ENCODE results near the gene TMEM187.

Gene TMEM187

GRCh38 chrX:153954558-153955227 lies 17.9 kb upstream of the TMEM187 start:
- DNase-seq (ENCODE audit: low spot score), result no peak

GRCh38 chrX:153955228-153955732 lies 17.3 kb upstream of the TMEM187 start:
- DNase-seq (ENCODE audit: low spot score), result no peak

- DNase-seq (ENCODE audit: low spot score), result no peak
Measured at GRCh38 chrX:153956044-153956907, 16.3 kb upstream of the TMEM187 start.

GRCh38 chrX:153957224-153957623 lies 15.3 kb upstream of the TMEM187 start:
- no peak for DNase-seq (ENCODE audit: low spot score)

GRCh38 chrX:153958605-153959004 lies 13.9 kb upstream of the TMEM187 start:
- DNase-seq (ENCODE audit: low spot score), result no peak

GRCh38 chrX:153959649-153960048 lies 12.9 kb upstream of the TMEM187 start:
- no peak for DNase-seq (ENCODE audit: low spot score)

GRCh38 chrX:153960077-153960476 lies 12.5 kb upstream of the TMEM187 start:
- DNase-seq (ENCODE audit: low spot score), result no peak

GRCh38 chrX:153960786-153961185 lies 11.8 kb upstream of the TMEM187 start:
- no peak for DNase-seq (ENCODE audit: low spot score)

GRCh38 chrX:153961292-153961691 lies 11.3 kb upstream of the TMEM187 start:
- DNase-seq (ENCODE audit: low spot score), result no peak

- DNase-seq (ENCODE audit: low spot score), result no peak
Measured at GRCh38 chrX:153963546-153963945, 9.0 kb upstream of the TMEM187 start.

- DNase-seq (ENCODE audit: low spot score), result no peak
Measured at GRCh38 chrX:153964105-153964504, 8.4 kb upstream of the TMEM187 start.

GRCh38 chrX:153965406-153965805 lies 7.1 kb upstream of the TMEM187 start:
- no peak for DNase-seq (ENCODE audit: low spot score)

- no peak for DNase-seq (ENCODE audit: low spot score)
Measured at GRCh38 chrX:153966283-153966688, 6.3 kb upstream of the TMEM187 start.

GRCh38 chrX:153966841-153967535 lies 5.6 kb upstream of the TMEM187 start:
- DNase-seq (ENCODE audit: low spot score), result no peak

- DNase-seq (ENCODE audit: low spot score), result no peak
Measured at GRCh38 chrX:153967536-153968224, 4.9 kb upstream of the TMEM187 start.

GRCh38 chrX:153968255-153968654 lies 4.3 kb upstream of the TMEM187 start:
- DNase-seq (ENCODE audit: low spot score), result no peak

- DNase-seq (ENCODE audit: low spot score), result no peak
Measured at GRCh38 chrX:153968754-153969124, 3.8 kb upstream of the TMEM187 start.

- no peak for DNase-seq (ENCODE audit: low spot score)
Measured at GRCh38 chrX:153969125-153969903, 3.2 kb upstream of the TMEM187 start.

- peak; percentile 50 for DNase-seq (ENCODE audit: low spot score)
Measured at GRCh38 chrX:153969904-153970356, 2.6 kb upstream of the TMEM187 start.

GRCh38 chrX:153970357-153971123 lies 2.0 kb upstream of the TMEM187 start:
- peak; percentile 65 for DNase-seq (ENCODE audit: low spot score)

- DNase-seq (ENCODE audit: low spot score), result peak; percentile 98
Measured at GRCh38 chrX:153971124-153971449, 1.5 kb upstream of the TMEM187 start.

All from hepatic stellate cell (primary cell).